GM19463 (cell line): ENCODE measurements around the gene ANKMY2.
A peak's percentile ranks its signal among the peaks of the same experiment; 100 is the strongest.

Source experiments
- ATAC-seq: cut with Tn5 transposase; IDR thresholded peaks from one replicate; pipeline ENCODE4 v1.9.1; 2021; ENCODE audit warnings: mild to moderate bottlenecking, moderate library complexity; ENCODE audit not compliant: unreplicated experiment

Gene ANKMY2

DNA sequence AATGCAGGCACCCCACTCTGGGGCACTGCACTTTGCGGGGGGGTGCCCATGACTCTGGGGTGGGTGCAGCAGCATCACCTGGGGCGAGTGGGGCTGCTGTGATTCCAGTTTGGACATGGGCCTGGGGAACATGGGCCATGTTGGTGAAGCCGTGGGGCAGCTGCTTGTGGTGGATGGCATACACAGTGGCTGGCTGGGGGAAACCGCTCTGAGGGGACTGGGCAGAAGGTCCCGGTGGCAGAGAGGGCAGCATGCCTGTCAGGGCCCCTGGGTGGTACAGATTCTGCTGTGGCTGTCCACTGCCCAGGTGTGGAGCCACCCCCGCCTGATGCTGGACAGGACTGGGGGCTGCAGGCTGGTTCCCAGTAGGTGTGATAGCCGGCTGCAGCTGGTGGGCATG, 61.7 kb downstream of the ANKMY2 start:
- no peak for ATAC-seq

DNA sequence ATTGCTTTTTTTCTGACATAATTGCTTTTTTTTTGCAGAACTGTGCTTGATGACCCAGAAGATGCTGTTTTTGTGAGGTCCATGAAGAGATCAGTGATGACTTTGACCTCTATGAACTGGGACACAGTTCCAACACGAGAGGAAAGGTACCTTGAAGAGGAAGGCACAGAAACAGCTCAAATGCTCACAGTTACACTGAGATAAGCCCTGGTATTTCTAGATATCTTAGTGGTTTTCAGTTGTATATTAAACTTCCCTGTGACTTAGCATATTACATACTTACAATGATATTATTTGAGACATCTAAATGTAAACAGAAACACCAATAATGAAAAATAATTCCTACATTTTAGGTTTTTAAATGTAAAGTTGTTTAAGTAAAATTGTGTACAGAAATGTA, 64.3 kb downstream of the ANKMY2 start:
- no peak for ATAC-seq

DNA sequence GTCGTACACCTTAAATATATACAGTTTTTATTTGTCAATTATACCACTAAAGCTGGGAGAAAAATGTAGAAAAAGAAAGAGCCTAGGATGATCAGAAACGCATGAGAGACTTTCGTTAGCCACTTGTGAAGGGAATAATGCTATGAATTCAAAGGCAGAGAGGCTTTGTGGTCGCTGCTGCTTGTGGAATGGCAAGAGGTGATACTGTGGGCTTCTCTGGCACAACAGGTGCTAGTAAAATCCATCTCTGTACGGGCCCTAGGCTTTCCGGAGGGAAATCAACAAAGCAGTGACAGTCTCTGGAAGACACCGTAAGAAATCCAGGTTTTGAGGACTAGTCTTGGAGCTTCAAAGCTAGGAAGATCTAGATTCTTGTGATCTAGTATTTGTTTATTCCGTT, 66.3 kb downstream of the ANKMY2 start:
- ATAC-seq: no peak

DNA sequence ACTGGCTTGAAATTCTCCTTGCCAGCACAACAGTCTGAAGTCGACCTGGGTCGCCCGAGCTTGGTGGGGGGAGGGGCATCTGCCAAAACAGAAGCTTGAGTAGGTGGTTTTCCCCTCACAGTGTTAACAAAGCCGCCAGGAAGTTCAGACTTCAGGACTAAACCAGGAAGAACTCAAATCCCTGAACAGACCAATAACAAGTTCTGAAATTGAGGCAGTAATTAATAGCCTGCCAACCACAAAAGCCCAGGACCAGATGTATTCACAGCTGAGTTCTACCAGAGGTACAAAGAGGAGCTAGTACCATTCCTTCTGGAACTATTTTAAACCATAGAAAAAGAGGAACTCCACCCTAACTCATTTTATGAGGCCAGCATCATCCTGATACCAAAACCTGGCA, 73.6 kb downstream of the ANKMY2 start:
- ATAC-seq: no peak

DNA sequence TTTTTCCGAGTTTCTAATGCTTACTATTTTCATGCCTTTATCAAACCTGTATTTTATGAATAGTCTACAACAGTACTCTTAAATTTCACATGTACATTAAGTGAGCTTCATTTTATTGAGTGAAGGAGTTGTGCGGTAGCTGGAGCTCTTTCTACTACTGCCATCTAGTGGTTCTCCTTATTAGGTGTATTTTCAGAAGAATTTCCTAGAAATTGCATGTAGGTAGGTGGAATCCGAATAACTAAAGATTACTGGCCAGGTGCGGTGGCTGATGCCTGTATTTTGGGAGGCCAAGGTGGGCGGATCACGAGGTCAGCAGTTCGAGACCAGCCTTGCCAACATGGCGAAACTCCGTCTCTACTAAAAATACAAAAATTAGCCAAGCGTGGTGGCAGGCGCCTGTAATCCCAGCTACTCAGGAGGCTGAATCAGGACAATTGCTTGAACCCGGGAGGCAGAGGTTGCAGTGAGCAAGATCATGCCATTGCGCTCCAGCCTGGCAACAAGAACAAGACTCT, 80.6 kb downstream of the ANKMY2 start:
- ATAC-seq: peak; percentile 40

DNA sequence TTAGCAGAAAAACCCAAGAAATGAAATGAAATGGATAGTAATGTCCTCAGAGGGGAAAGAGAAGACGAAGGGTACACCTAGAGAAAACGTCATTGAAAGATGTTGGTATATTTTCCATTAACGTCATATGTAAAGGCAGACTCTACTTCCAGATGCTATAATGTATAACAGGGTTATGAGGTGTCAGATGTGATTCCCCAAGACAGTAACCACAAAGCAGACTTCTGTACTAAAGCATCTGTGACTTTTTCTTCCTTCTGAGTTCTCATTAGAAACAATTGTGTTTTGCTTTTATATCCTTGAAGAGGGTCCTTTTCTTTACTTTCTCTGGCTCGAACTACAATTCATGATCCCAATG, 81.6 kb downstream of the ANKMY2 start:
- peak; percentile 42 for ATAC-seq

DNA sequence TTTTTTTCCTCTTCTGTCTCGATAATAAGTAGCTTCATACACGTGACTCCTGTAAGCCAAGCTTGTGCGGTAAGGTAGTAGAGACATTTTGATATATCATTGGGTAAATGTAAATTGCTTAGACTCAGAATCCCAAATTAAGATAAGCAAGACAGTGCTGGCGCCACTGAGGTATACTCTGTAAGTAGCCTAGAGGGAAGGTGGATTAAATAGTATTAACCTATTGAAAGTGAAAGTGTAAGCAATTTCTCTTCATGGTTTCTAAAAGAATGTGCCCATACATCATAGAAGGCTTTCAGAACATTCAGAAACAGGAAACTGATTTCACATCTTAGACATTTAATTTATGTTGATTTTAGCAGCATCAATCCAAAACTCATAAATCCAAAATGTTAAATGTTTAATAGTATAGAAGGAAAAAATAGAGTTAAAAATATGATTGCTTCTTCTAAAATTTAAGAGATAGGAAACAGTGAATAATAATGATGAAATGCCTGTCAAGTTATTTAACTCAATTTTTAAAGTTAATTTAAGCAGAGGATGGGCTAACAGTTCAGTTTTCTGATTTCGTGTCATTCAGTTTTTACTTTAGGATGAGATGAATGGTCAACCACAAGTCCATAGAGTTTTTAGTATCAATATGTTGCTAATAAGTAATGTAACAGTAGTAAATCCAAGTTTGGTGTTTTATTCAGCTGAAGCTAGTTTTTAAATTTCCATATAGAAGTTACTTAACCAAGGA, 82.1 kb downstream of the ANKMY2 start:
- peak; percentile 80 for ATAC-seq

DNA sequence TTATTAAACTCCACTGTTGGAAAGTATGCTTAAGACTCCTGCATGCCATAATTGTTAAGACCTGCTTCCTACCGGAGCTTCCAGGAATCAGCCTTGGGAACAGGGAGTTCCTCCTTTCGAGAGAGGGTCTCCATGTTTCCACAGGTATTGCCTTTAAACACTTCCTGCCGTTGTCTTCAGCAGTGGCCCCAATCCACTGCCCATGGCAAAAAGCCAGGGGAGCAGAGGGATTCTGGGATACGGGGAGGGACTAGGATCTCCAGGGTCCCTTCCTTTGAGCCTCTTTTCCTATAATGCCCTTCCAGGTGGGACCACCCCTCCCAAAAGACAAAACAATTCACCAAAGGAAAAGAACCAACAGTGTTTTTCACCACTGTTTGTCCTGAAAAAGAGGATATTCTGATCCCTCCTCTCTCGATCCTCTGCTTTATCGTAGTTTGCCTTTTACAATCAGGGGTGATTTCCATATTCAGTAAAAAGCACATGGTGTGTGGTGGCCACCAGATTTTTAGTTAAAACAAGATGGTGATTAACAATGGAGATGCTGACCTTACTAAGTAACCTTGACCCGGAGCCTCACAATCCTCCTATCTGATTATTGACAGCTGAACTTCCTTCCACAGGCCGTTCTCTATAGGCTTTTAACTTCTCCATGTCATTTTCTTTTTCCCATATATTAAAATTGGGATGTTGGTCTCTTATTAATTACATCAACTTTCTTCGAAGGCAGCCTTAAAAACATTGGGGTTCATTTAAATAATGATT, 82.9 kb downstream of the ANKMY2 start:
- ATAC-seq: no peak

DNA sequence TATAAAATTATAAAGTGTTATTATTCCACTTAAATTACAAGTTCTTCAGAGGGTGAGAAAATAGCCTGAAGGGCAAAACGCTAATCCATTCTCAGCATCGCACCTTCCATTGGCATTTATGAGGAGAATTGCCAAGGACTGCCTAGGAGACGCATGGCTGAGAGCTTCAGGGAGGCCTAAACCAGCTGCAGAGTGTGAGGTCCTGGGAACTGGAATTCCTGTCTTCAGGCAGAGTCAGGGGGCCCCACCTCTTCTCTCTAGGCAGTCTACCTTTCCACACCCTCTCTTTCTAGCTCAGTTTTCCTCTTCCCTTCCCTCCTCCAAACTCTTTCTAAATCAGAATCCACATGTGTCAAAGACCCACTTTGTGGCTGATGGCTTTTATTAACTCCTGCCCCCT, 83.6 kb downstream of the ANKMY2 start:
- ATAC-seq: no peak

DNA sequence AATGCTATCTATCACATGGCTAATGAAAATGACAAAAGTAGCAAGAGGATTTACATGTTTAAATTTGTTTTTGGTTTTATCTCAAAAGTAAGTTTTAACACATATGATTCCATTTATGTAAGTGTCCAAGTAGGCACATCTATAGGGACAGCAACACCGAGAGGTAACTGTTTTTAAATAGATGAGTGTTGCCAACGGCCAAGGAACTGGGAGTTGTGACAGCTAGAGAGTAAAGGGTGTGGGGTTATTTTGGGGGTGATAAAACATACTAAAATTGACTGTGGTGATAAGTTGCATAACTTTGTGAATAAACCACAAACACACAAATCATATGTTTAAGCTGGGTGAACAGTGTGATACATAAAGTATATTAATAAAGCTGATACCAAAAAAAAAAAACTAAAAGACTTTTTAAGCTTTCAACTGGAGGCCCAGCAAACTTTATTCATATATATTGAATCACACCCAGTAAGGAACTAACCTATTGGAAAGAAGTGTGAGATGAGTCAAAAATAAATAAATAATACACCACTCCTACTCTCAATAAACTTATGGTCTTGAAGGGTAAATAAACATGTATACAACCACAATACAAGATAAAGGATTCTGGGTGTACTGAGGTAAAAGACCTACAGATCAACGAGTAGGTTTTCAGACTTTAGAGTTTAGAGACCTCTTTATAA, 85.9 kb downstream of the ANKMY2 start:
- ATAC-seq: no peak

DNA sequence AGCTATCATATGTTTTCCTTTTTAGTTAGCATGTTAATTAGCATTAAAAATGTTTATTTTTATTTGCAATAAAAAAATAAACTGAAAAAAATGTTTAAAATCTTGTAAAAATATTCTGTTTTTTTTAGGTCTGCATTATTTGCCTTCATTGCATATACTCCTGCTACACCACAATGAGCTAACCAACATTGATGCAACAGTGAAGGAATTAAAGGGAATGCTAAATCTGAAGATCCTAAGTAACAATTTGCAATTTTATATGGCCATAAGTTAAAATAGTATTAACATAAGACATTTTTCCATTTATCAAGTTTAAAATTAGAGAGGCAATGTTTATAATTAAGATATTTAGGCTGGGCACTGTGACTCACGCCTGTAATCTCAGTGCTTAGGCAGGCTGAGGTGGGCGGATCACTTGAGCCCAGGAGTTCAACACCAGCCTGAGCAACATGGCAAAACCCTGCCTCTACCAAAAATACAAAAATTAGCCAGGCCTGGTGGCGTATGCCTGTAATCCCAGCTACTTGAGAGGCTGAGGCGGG, 86.7 kb downstream of the ANKMY2 start:
- ATAC-seq: no peak

DNA sequence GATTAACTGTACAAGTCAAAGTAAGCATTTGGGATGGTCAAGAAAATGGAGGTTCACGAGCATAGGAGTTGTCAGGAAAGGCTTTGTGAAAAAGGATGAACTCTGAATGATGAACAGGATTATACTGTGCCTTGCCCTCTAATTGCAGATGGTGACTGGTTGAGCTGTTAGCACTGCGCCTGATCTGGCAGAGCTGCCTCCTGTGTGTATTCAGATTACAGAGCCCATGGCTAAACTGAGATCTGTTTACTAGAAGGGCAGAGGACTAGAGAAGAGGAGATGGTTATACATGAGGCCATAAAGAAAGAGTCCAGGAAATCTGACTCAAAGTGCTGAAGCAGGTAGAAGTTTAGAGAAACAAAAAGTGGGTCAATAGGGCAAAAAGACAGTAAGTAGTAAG, 89.2 kb downstream of the ANKMY2 start:
- ATAC-seq: no peak

DNA sequence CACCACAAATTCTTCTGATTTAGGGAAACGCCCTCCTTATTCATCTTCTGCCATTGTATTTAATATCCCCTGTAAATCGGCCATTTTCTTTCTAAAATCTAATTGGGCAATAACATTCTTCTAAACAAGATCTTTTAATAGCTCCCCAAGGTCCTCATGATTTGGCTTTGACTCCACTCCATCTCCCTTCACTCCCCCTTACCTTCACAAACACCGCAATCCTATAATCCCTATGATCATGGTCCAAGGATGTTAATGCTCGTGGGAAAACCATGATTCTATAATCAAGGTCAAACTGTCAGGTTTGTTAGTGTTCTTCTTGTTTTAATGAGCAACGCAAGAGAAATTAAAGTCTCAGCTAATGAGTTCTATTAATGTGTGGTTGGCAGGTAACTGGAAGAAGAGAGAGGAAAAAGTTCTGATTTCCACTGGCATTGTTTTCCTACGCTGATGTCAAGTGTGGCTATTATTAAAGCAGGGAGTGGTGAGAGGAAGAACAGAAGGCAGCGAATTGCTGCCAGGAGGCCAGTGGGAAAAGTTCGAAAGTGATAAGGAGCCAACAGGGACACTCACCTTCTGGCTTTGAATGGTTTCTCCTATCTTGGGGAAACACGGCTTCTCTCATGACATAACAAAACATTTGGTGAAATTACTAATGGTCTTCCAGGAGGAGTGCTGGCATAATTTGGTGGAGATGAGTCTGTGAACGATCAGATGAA, 90.9 kb downstream of the ANKMY2 start:
- no peak for ATAC-seq

DNA sequence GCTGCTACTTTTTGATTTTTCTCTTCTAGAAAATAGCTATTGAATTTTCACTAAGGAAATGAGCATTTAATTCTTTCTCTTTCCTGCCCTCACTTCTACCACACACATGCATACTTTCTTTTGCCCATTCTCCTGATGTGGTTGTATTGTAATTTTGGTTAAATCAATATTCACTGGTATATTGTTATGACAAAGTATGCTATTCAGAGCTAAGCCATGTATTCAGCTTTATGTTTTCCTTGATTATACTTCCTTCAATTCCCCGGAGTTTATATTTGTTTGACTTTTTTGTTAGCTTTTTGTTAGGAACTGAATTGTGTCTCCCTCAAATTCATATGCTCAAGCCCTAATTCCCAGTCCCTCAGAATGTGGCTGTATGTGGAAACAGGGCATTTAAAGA, 94.9 kb downstream of the ANKMY2 start:
- ATAC-seq: no peak
